ENCODE data around the gene CHST8.

CHST8 gene

DNA sequence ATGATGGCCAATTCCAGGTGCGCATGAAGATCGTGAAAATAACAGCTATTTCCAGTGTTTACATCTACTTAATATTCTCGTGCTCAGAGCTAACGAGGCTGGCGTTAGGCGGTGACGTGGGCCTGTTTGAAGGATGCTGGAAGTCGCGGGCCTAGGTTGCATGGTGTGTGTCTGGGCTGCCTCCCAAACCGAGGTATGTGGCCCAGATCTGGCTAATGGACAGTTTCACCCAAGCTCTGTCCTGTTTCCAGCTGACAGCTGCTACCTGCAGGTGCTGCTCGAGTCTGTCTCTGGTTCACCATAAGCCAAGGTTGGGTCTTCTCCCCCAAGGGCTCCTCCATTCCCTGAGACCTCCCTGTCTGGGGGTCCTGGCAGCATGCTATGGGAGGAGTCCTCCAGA is 134.4 kb downstream of the CHST8 start:
- no peak for TF ChIP-seq CTCF (IDR thresholded peaks at IDR 0.05; ENCODE audit: borderline replicate concordance, insufficient read depth, low read depth, low read length)
- H3K4me3 ChIP-seq (ENCODE audit: low read depth, low read length), result no peak overlapping the region

DNA sequence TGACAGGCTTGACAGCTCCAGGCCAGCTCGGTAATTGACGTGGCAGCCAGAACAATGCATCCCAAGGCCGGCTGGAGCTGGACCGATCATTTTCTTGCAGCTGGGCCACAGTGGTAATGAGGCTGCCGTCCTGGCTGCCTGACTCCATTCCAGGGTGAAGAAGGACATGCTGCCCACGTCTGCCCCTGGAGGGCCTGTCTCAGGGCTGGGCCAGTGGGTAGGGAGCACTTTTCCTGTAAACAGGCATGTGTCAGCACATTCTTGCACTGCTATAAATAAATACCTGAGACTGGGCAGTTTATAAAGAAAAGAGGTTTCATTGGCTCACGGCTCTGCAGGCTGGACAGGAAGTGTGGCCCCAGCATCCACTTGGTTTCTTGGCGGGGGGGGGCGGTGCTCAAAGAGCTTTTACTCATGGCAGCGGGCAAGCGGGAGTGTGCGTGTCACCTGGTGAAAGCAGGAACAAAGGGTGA is 136.8 kb downstream of the CHST8 start:
- no peak for TF ChIP-seq CTCF (IDR thresholded peaks at IDR 0.05; ENCODE audit: borderline replicate concordance, insufficient read depth, low read depth, low read length)
- H3K4me3 ChIP-seq (ENCODE audit: low read depth, low read length), result no peak overlapping the region

DNA sequence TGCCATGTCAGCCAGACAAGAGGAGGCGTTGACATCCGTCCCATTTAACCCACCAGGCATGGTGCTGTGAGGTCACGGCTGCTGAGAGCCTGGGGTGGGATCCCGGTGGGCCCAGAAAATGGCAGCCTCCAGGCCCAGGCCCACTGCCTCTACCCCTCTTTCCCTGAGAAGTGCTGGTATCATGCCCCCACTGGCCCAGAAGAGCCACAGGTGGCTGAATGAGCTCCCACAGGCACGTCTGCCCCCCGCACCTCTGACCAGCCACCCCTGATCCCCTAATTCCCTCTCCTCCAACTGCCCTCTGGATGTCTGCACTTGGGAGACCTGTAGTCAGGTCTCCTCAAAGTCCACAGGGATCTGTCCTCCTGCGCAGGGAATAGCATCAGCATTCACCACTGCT is 137.6 kb downstream of the CHST8 start:
- no peak for TF ChIP-seq CTCF (IDR thresholded peaks at IDR 0.05; ENCODE audit: borderline replicate concordance, insufficient read depth, low read depth, low read length)
- no peak overlapping the region for H3K4me3 ChIP-seq (ENCODE audit: low read depth, low read length)

- TF ChIP-seq CTCF (IDR thresholded peaks at IDR 0.05; ENCODE audit: borderline replicate concordance, insufficient read depth, low read depth, low read length), result no peak
- H3K4me3 ChIP-seq (ENCODE audit: low read depth, low read length), result no peak overlapping the region
Observed at GRCh38 chr19:33763633-33764371, 142.0 kb downstream of the CHST8 start.

DNA sequence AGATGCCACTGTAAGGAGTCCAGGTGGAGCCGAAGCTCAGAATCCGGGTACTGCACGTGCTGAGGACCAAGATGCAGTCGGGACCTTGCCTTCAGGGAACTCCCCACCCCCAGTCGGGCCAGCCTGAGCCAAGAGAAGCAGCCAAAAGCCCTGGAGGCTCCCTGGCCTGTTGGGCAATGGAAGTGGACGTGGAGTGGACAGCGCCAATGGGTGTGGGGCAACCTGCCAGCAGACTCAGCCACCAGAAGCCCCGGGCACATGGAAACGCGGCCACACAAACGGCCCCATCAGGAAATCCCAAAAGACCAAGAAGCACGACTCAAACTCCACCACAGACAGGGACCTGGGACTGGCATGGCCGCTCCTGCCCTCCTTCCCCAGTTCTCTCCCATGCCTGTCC is 144.9 kb downstream of the CHST8 start:
- TF ChIP-seq CTCF (IDR thresholded peaks at IDR 0.05; ENCODE audit: borderline replicate concordance, insufficient read depth, low read depth, low read length), result no peak
- no peak overlapping the region for H3K4me3 ChIP-seq (ENCODE audit: low read depth, low read length)

- no peak for TF ChIP-seq CTCF (IDR thresholded peaks at IDR 0.05; ENCODE audit: borderline replicate concordance, insufficient read depth, low read depth, low read length)
- H3K4me3 ChIP-seq (ENCODE audit: low read depth, low read length), result no peak overlapping the region
Observed at GRCh38 chr19:33767898-33768413, 146.2 kb downstream of the CHST8 start.

DNA sequence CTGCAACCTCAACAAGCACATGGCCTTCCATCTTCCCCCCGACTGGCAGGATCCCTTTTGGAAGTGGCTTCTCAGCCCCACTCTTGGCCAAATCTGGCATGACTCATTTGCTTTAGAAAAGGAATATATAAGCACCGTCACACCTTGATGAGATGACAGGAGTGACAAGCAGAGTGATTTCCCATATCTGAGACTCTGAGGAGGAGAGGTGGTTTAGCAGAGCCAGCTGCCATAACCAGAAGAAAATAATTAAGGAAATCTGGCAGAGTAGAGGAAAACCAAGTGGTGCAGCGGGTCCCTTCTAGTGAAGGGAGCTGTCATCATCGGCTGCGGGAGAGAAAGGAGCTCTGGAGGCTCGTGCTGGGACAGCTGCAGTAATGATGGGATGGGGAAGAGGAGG is 147.5 kb downstream of the CHST8 start:
- TF ChIP-seq CTCF (IDR thresholded peaks at IDR 0.05; ENCODE audit: borderline replicate concordance, insufficient read depth, low read depth, low read length), result no peak
- H3K4me3 ChIP-seq (ENCODE audit: low read depth, low read length), result no peak overlapping the region

Measured in GM12875 (cell line).